Measurements from ENCODE around the gene FBXO15. TPM values are rescaled to one million over a fixed set of nuclear protein-coding genes. Genes with fewer than 3 reads are reported as not detected.

Gene FBXO15
- total RNA-seq, 1 donor from 2014 or later, result 4.2 TPM

GRCh38 chr18:74063557-74063956 lies 84.1 kb downstream of the FBXO15 start:
- no peak for DNase-seq
- H3K27me3 ChIP-seq (ENCODE audit: low read depth), result no peaks in the 10 kb centered on the region
- no peaks in the 10 kb centered on the region for H3K36me3 ChIP-seq
- no peaks in the 10 kb centered on the region for H3K9me3 ChIP-seq
- TF ChIP-seq, protein P1, sequence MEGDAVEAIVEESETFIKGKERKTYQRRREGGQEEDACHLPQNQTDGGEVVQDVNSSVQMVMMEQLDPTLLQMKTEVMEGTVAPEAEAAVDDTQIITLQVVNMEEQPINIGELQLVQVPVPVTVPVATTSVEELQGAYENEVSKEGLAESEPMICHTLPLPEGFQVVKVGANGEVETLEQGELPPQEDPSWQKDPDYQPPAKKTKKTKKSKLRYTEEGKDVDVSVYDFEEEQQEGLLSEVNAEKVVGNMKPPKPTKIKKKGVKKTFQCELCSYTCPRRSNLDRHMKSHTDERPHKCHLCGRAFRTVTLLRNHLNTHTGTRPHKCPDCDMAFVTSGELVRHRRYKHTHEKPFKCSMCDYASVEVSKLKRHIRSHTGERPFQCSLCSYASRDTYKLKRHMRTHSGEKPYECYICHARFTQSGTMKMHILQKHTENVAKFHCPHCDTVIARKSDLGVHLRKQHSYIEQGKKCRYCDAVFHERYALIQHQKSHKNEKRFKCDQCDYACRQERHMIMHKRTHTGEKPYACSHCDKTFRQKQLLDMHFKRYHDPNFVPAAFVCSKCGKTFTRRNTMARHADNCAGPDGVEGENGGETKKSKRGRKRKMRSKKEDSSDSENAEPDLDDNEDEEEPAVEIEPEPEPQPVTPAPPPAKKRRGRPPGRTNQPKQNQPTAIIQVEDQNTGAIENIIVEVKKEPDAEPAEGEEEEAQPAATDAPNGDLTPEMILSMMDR (IDR thresholded peaks at IDR 0.05), result no peak
- H3K4me1 ChIP-seq, result no peaks in the 10 kb centered on the region
- intact Hi-C loops (cut with DNase I), result no loop called here
- no peak overlapping the region for H3K4me3 ChIP-seq
- ATAC-seq, result no peak
- H3K27ac ChIP-seq, result no peak overlapping the region

DNA sequence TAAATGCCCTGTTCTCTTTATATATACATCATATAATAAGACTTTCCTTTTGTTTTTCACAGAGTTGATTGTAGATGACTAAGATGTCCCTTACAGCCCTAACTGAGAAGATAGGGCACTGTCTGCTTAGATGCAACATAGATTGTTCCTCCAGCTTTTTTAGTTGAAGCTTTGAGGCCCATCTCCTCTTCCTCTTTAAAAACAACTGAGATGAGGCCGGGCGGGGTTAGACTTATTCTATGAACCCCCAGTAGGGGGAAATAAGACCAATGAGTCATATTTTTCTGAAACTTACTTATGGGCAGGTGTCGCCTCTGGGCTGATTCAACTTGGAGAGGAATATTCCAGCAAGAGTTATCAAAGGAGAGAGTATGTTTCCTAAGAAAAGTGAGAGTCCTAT lies 84.6 kb downstream of the FBXO15 start:
- Histone ChIP-seq H3K36me3 (no peaks in the 10 kb centered on the region), H3K4me3 (no peak overlapping the region), H3K4me1 (no peaks in the 10 kb centered on the region), H3K9me3 (no peaks in the 10 kb centered on the region), H3K27ac (no peak overlapping the region), H3K27me3 (ENCODE audit: low read depth) (no peaks in the 10 kb centered on the region)
- DNase-seq, result no peak
- no peak for ATAC-seq
- TF ChIP-seq, protein P1 (IDR thresholded peaks at IDR 0.05), result no peak
- intact Hi-C loops (cut with DNase I), result no loop called here

GRCh38 chr18:74062037-74062436 lies 85.6 kb downstream of the FBXO15 start:
- Histone ChIP-seq H3K36me3 (no peaks in the 10 kb centered on the region), H3K4me3 (no peak overlapping the region), H3K4me1 (no peaks in the 10 kb centered on the region), H3K9me3 (no peaks in the 10 kb centered on the region), H3K27ac (no peak overlapping the region), H3K27me3 (ENCODE audit: low read depth) (no peaks in the 10 kb centered on the region)
- DNase-seq (no peak), ATAC-seq (no peak)
- intact Hi-C loops (cut with DNase I), result no loop called here
- TF ChIP-seq, protein P1 (IDR thresholded peaks at IDR 0.05), result no peak

DNA sequence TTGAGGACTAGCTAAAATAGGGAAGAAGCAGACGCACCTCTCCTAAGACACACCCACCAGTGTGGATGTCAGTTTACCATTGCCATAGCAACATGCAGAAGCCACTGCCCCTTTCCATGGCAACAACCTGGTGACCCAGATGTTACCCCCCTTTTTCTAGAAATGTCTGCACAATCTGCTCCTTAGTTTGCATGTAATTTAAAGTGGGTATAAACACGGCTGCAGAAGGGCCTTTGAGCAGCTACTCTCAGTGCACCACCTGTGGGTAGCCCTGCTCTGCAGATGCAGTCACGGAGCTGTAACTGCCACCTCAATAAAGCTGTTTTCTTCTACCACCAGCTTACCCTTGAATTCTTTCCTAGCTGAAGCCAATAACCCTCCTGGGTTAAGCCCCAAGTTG lies 87.1 kb downstream of the FBXO15 start:
- H3K36me3 ChIP-seq, result no peaks in the 10 kb centered on the region
- no peak for DNase-seq

DNA sequence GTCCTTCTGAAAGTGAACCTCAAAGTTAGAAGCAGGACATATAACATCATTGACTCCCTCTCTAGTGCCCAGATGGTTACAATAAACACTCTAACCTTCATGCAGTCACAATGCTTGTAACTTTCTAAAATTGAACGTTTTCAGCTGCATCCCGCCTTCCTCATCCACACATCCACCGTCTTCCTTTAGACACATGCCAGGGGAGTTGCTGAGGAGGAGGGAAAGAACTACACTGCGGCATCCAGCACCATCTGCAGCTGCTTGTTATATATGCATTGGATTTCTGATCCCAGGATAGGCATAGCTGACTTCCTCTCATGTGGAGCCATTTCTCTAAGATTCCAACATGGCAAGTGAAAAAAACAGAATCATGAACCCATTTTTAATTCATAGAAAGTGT lies 96.8 kb downstream of the FBXO15 start:
- H3K9me3 ChIP-seq, result no peaks in the 10 kb centered on the region
- no peaks in the 10 kb centered on the region for H3K36me3 ChIP-seq
- H3K4me3 ChIP-seq, result no peak overlapping the region
- TF ChIP-seq, protein P1 (IDR thresholded peaks at IDR 0.05), result no peak
- no peaks in the 10 kb centered on the region for H3K27me3 ChIP-seq (ENCODE audit: low read depth)
- DNase-seq (no peak), ATAC-seq (no peak)
- H3K4me1 ChIP-seq, result no peaks in the 10 kb centered on the region
- no peak overlapping the region for H3K27ac ChIP-seq
- intact Hi-C loops (cut with DNase I), result no loop called here

More for the DNA sequence above, 87.1 kb downstream of the FBXO15 start:
- H3K4me1 ChIP-seq, result no peaks in the 10 kb centered on the region
- no peak overlapping the region for H3K4me3 ChIP-seq
- TF ChIP-seq, protein P1 (IDR thresholded peaks at IDR 0.05), result no peak
- no peak overlapping the region for H3K27ac ChIP-seq
- intact Hi-C loops (cut with DNase I), result no loop called here
- H3K27me3 ChIP-seq (ENCODE audit: low read depth), result no peaks in the 10 kb centered on the region
- no peak for ATAC-seq
- no peaks in the 10 kb centered on the region for H3K9me3 ChIP-seq

All from lower lobe of right lung (tissue), 2 donors.